ENCODE results near the gene TTC39C. TPM values are rescaled to one million over a fixed set of nuclear protein-coding genes. Genes with fewer than 3 reads are reported as not detected.

Gene TTC39C
- total RNA-seq, 2 donors from 2014 or later, result 8.8 to 9.5 TPM

- DNase-seq, result no peak
- Histone ChIP-seq H3K27ac (no peak overlapping the region), H3K4me1 (no peaks in the 10 kb centered on the region), H3K27me3 (no peaks in the 10 kb centered on the region), H3K36me3 (no peaks in the 10 kb centered on the region), H3K4me3 (no peak overlapping the region), H3K9ac (ENCODE audit: low read depth in 2 of 2, low read length in 2 of 2) (no peak overlapping the region), H3K9me3 (no peaks in the 10 kb centered on the region)
- no peak for TF ChIP-seq CTCF (IDR thresholded peaks at IDR 0.05)
- intact Hi-C loops (cut with DNase I), result loop anchor here (10.0 kb wide), 3 partner anchors 148 to 288 kb away; no protein-coding TSS in a partner anchor
Measured at GRCh38 chr18:24112464-24112863, 97.9 kb downstream of the TTC39C start.

GRCh38 chr18:24112874-24113615 is 98.5 kb downstream of the TTC39C start:
- H3K27ac ChIP-seq, result no peak overlapping the region
- DNase-seq, result no peak
- TF ChIP-seq CTCF (IDR thresholded peaks at IDR 0.05), result no peak
- H3K27me3 ChIP-seq, result no peaks in the 10 kb centered on the region
- H3K9me3 ChIP-seq, result no peaks in the 10 kb centered on the region
- H3K4me1 ChIP-seq, result no peaks in the 10 kb centered on the region
- H3K36me3 ChIP-seq, result no peaks in the 10 kb centered on the region
- intact Hi-C loops (cut with DNase I), result loop anchor here (10.0 kb wide), 3 partner anchors 148 to 288 kb away; no protein-coding TSS in a partner anchor
- H3K9ac ChIP-seq (ENCODE audit: low read depth in 2 of 2, low read length in 2 of 2), result no peak overlapping the region
- H3K4me3 ChIP-seq, result no peak overlapping the region

GRCh38 chr18:24114924-24115549 is 100.5 kb downstream of the TTC39C start:
- Histone ChIP-seq H3K27ac (no peak overlapping the region), H3K27me3 (no peaks in the 10 kb centered on the region), H3K9ac (ENCODE audit: low read depth in 2 of 2, low read length in 2 of 2) (no peak overlapping the region), H3K36me3 (no peaks in the 10 kb centered on the region), H3K9me3 (no peaks in the 10 kb centered on the region), H3K4me1 (no peaks in the 10 kb centered on the region), H3K4me3 (no peak overlapping the region)
- DNase-seq, result no peak
- TF ChIP-seq CTCF (IDR thresholded peaks at IDR 0.05), result no peak
- intact Hi-C loops (cut with DNase I), result loop anchor here (5.0 to 10.0 kb wide), 4 partner anchors 150 to 493 kb away; no protein-coding TSS in a partner anchor

GRCh38 chr18:24115628-24116027 is 101.1 kb downstream of the TTC39C start:
- Histone ChIP-seq H3K27me3 (no peaks in the 10 kb centered on the region), H3K27ac (no peak overlapping the region), H3K36me3 (no peaks in the 10 kb centered on the region), H3K9ac (ENCODE audit: low read depth in 2 of 2, low read length in 2 of 2) (no peak overlapping the region), H3K4me3 (no peak overlapping the region), H3K4me1 (no peaks in the 10 kb centered on the region), H3K9me3 (no peaks in the 10 kb centered on the region)
- intact Hi-C loops (cut with DNase I), result loop anchor here (5.0 to 10.0 kb wide), 4 partner anchors 151 to 493 kb away; no protein-coding TSS in a partner anchor
- no peak for DNase-seq
- TF ChIP-seq CTCF (IDR thresholded peaks at IDR 0.05), result no peak

- no peak overlapping the region for H3K9ac ChIP-seq (ENCODE audit: low read depth in 2 of 2, low read length in 2 of 2)
- no peak overlapping the region for H3K27ac ChIP-seq
- no peaks in the 10 kb centered on the region for H3K36me3 ChIP-seq
- no peaks in the 10 kb centered on the region for H3K27me3 ChIP-seq
- intact Hi-C loops (cut with DNase I), result loop anchor here (5.0 to 10.0 kb wide), 4 partner anchors 154 to 497 kb away; no protein-coding TSS in a partner anchor
- H3K9me3 ChIP-seq, result no peaks in the 10 kb centered on the region
- H3K4me3 ChIP-seq, result no peak overlapping the region
- peak; percentile 77 for DNase-seq
- peak; percentile 92 for TF ChIP-seq CTCF (IDR thresholded peaks at IDR 0.05)
- no peaks in the 10 kb centered on the region for H3K4me1 ChIP-seq
Measured at GRCh38 chr18:24118750-24119577, 104.4 kb downstream of the TTC39C start.

Data from colonic mucosa (tissue), 4 donors.